Cardiac atrium fibroblast (primary cell): Measurements from ENCODE around the gene PLIN5. TPM values are rescaled to one million over a fixed set of nuclear protein-coding genes. Genes with fewer than 3 reads are reported as not detected.

Source experiments
- total RNA-seq: library from RNA; depleted of rRNA; stranded (reverse); fragments of >200 nt; gene quantifications from 2 replicates; pipeline ENCODE4 v1.2.3, GENCODE V29; 2015

Gene PLIN5, protein sequence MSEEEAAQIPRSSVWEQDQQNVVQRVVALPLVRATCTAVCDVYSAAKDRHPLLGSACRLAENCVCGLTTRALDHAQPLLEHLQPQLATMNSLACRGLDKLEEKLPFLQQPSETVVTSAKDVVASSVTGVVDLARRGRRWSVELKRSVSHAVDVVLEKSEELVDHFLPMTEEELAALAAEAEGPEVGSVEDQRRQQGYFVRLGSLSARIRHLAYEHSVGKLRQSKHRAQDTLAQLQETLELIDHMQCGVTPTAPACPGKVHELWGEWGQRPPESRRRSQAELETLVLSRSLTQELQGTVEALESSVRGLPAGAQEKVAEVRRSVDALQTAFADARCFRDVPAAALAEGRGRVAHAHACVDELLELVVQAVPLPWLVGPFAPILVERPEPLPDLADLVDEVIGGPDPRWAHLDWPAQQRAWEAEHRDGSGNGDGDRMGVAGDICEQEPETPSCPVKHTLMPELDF
- 1.3 TPM in 2 replicates for total RNA-seq

GRCh38 chr19:4534836-4535658 lies at the start of gene PLIN5:
Gene PLIN5 (minus strand): TSS chr19:4535224. CDS start chr19:4534074, 1,150 bp downstream.

DNA sequence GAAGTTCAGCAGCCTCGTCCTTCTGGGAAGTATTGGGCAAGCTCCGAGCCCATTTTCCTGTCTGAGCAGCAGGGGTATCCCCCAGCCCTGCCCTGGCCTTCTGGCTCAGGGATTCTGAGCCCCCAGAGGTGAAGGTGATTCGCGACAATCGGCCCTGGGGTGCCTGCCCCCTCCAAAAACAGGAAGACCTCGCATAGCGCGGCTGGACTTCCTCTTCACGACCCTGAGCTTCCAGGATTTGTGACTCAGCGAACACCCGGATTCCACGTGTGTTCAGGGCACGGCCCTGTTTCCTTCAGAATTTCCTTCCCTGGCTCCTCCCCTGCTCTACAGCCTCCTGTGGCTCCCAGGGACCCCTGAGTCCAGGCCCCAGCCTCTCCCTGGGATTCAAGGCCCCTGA lies 24.5 kb upstream of the PLIN5 start, which contains the start of gene SEMA6B:
Gene SEMA6B (minus strand): TSS at position 116 of the 400 bp plus-strand sequence. CDS start 1,227 bp downstream, outside the sequence.

GRCh38 chr19:4539693-4540581 lies 4.9 kb upstream of the PLIN5 start, which contains the start of gene LRG1:
Gene LRG1 (minus strand): TSS chr19:4540036. CDS start chr19:4540013, 23 bp downstream.

GRCh38 chr19:4518345-4519171 lies 16.5 kb downstream of the PLIN5 start, which contains the start of gene PLIN4:
Gene PLIN4 (minus strand): TSS chr19:4518486. CDS start chr19:4518272, 214 bp downstream.

Other genes with a start within 250 kb of the PLIN5 start
- not detected in 2 replicates for gene TMIGD2, start 232.8 kb downstream of the PLIN5 start, total RNA-seq
- gene FSD1, start 230.6 kb downstream of the PLIN5 start, total RNA-seq = 3.1 and 6.7 TPM in 2 replicates
- 1.8 and 2.6 TPM in 2 replicates for gene STAP2, start 196.4 kb downstream of the PLIN5 start, total RNA-seq
- gene MPND, start 191.7 kb downstream of the PLIN5 start, total RNA-seq = 1.3 and 3.4 TPM in 2 replicates
- 105 and 109 TPM in 2 replicates for gene SH3GL1, start 134.7 kb downstream of the PLIN5 start, total RNA-seq
- 4.5 and 12.5 TPM in 2 replicates for gene CHAF1A, start 132.6 kb downstream of the PLIN5 start, total RNA-seq
- 78.9 and 206 TPM in 2 replicates for gene UBXN6, start 77.4 kb downstream of the PLIN5 start, total RNA-seq
- 52.2 and 53.9 TPM in 2 replicates for gene HDGFL2, start 62.9 kb downstream of the PLIN5 start, total RNA-seq
- gene PLIN4, start 16.7 kb downstream of the PLIN5 start, total RNA-seq = 0.32 and 0.72 TPM in 2 replicates
- 1.3 and 2.6 TPM in 2 replicates for gene LRG1, start 4.8 kb upstream of the PLIN5 start, total RNA-seq
- gene SEMA6B, start 24.5 kb upstream of the PLIN5 start, total RNA-seq = 9.7 and 15.3 TPM in 2 replicates
- gene TNFAIP8L1, start 104.3 kb upstream of the PLIN5 start, total RNA-seq = 5.0 and 7.2 TPM in 2 replicates
- 129 and 160 TPM in 2 replicates for gene MYDGF, start 135.1 kb upstream of the PLIN5 start, total RNA-seq
- 33.9 and 47.1 TPM in 2 replicates for gene DPP9, start 188.6 kb upstream of the PLIN5 start, total RNA-seq